Spleen (tissue), 7 donors: ENCODE data around the gene ITPR1.

Experiments used
- CTCF ChIP-seq, 11 experiments: fragments of 200-600 bp in 7 of 11; fragments of 450-650 bp in 4 of 11; sonication (generic) in 4 of 11; IDR thresholded peaks in 8 of 11; conservative IDR thresholded peaks in 3 of 11; 1 replicate in 7 of 11; 2 replicates in 4 of 11; pipeline versions ENCODE4 v1.4.0 to v1.8.0; 2016 to 2021; ENCODE audit warnings: antibody characterized with exemption in 11 of 11, inconsistent platforms in 4 of 11, mild to moderate bottlenecking in 1 of 11
- POLR2AphosphoS5 ChIP-seq, 3 donors: sonication (generic); formaldehyde crosslinking; IDR thresholded peaks; one replicate each; pipeline ENCODE4 v1.5.1; 2017; ENCODE audit warnings: antibody characterized with exemption in 3 of 3
- donor health status: DM: no; HTN: no; CAD: no; lungs with moderate emphysema.
- donor health status: DM: no; HTN: no; CAD: no.
- donor health status: DM: no; HTN: no; CAD: no.

GRCh38 chr3:4835616-4836043 is 342.5 kb downstream of the ITPR1 start:
- TF ChIP-seq POLR2AphosphoS5 (IDR thresholded peaks at IDR 0.05) = no peak
- no peak for TF ChIP-seq CTCF (IDR thresholded peaks at IDR 0.05 in 8 of 11, conservative IDR thresholded peaks at IDR 0.05 in 3 of 11)
